Esophagus squamous epithelium (tissue), 5 donors: ENCODE data around the gene TFCP2L1. TPM values are rescaled to one million over a fixed set of nuclear protein-coding genes. Genes with fewer than 3 reads are reported as not detected.

Source experiments
- DNase-seq: peaks from one replicate; lab custom pipeline; 2025; lab: John Stamatoyannopoulos, UW
- H3K27ac ChIP-seq, 4 donors: fragments of 200-600 bp; sonication (generic); one replicate each; pipeline ENCODE4 v1.5.1; 2016 to 2019; ENCODE audit warnings: mild to moderate bottlenecking in 1 of 4
- H3K27me3 ChIP-seq, 4 donors: fragments of 200-600 bp; sonication (generic); 1 replicate in 3 of 4; 2 replicates in 1 of 4; pipeline versions ENCODE4 v1.5.1 to v1.6.0; 2017 to 2021; ENCODE audit warnings: antibody characterized with exemption in 1 of 4
- H3K36me3 ChIP-seq, 3 donors: fragments of 200-600 bp; sonication (generic); one replicate each; pipeline ENCODE4 v1.5.1; 2016 to 2019
- H3K4me1 ChIP-seq, 3 donors: fragments of 200-600 bp; sonication (generic); one replicate each; pipeline ENCODE4 v1.5.1; 2017 to 2019
- H3K4me3 ChIP-seq, 4 donors: fragments of 200-600 bp; sonication (generic); 1 replicate in 3 of 4; 2 replicates in 1 of 4; pipeline ENCODE4 v1.5.1; 2016 to 2019; ENCODE audit warnings: mild to moderate bottlenecking in 2 of 4, moderate library complexity in 1 of 4
- H3K9me3 ChIP-seq, 3 donors: fragments of 200-600 bp; sonication (generic); one replicate each; pipeline ENCODE4 v1.5.1; 2016 to 2019
- POLR2A ChIP-seq, 4 donors: fragments of 450-650 bp; IDR thresholded peaks; one replicate each; pipeline ENCODE4 v1.6.1; 2017; ENCODE audit warnings: antibody characterized with exemption in 4 of 4, mild to moderate bottlenecking in 4 of 4, moderate library complexity in 3 of 4
- WGBS, 2 donors: methylation state at CpG; one replicate each; pipeline ENCODE4 v1.1.5; 2018; 5-methylcytosine and 5-hydroxymethylcytosine counted together
- intact Hi-C: fragments of 100-400 bp; cut with DNase I; formaldehyde crosslinking; loops from one replicate; pipeline ENCODE4 v1.15.0; 2022
- total RNA-seq, 4 donors: library from RNA; depleted of rRNA; stranded (reverse); fragments of >200 nt; gene quantifications; one replicate each; pipeline ENCODE4 v1.1.0, GENCODE V29; 2016
- TF ChIP-seq, protein P1 (sequence below), 6 experiments: fragments of 450-650 bp in 4 of 6; fragments of 200-600 bp in 2 of 6; sonication (generic) in 2 of 6; IDR thresholded peaks; one replicate each; pipeline ENCODE4 v1.5.1; 2016 to 2019; ENCODE audit warnings: antibody characterized with exemption in 6 of 6, mild to moderate bottlenecking in 4 of 6, moderate library complexity in 4 of 6
- donor health status: DM: yes; HTN: yes; CAD: no.

The TFCP2L1 gene
- total RNA-seq, 4 donors from 2014 or later = 17.9 to 39.7 (median 24.0) TPM

- no peaks in the 10 kb centered on the region for H3K4me1 ChIP-seq
- H3K27me3 ChIP-seq = no peaks in the 10 kb centered on the region
- peaks cover 0 to 72% (median 5%) of the 10 kb centered on the region in 3 donors for H3K36me3 ChIP-seq
- no peak for TF ChIP-seq POLR2A (IDR thresholded peaks at IDR 0.05)
- TF ChIP-seq, protein P1, sequence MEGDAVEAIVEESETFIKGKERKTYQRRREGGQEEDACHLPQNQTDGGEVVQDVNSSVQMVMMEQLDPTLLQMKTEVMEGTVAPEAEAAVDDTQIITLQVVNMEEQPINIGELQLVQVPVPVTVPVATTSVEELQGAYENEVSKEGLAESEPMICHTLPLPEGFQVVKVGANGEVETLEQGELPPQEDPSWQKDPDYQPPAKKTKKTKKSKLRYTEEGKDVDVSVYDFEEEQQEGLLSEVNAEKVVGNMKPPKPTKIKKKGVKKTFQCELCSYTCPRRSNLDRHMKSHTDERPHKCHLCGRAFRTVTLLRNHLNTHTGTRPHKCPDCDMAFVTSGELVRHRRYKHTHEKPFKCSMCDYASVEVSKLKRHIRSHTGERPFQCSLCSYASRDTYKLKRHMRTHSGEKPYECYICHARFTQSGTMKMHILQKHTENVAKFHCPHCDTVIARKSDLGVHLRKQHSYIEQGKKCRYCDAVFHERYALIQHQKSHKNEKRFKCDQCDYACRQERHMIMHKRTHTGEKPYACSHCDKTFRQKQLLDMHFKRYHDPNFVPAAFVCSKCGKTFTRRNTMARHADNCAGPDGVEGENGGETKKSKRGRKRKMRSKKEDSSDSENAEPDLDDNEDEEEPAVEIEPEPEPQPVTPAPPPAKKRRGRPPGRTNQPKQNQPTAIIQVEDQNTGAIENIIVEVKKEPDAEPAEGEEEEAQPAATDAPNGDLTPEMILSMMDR (IDR thresholded peaks at IDR 0.05) = no peak
- H3K9me3 ChIP-seq = no peaks in the 10 kb centered on the region
- 27 to 78% methylated on average over 1 of the region's 1 CpG for WGBS, 2 donors
- intact Hi-C loops = no loop called here
- DNase-seq = no peak
- H3K4me3 ChIP-seq = no peak overlapping the region
- no peak overlapping the region for H3K27ac ChIP-seq
These were observed 64.0 kb downstream of the TFCP2L1 start for GRCh38 chr2:121220995-121221394.

DNA sequence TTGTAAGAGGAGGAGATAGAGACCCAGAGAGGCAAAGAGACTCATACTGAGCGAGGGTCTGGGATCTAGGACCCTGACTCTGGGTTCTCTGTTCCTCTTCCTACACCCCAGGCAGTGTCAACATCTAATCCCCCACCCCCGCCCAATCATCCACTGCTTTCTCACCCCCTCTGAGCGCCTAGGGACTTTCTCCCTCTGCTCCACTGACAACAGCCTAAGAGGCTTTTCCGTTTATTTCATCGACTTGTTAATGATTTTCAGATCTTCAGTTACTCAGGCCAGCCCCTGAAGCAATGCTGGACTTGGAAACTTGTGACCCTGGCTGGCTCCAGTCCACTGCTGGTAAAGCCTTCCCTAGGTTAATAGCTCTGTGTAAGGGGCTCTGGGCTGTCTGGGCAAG is 65.1 kb downstream of the TFCP2L1 start:
- Histone ChIP-seq H3K27me3 (no peaks in the 10 kb centered on the region), H3K36me3 (peaks cover 0 to 67% (median 5%) of the 10 kb centered on the region in 3 donors), H3K27ac (no peak overlapping the region), H3K9me3 (no peaks in the 10 kb centered on the region), H3K4me3 (no peak overlapping the region), H3K4me1 (no peaks in the 10 kb centered on the region)
- no peak for TF ChIP-seq POLR2A (IDR thresholded peaks at IDR 0.05)
- TF ChIP-seq, protein P1 (IDR thresholded peaks at IDR 0.05) = no peak
- DNase-seq = no peak
- 80 to 85% methylated on average over 5 of the region's 5 CpGs for WGBS, 2 donors
- intact Hi-C loops = no loop called here

- no peak for TF ChIP-seq POLR2A (IDR thresholded peaks at IDR 0.05)
- TF ChIP-seq, protein P1 (IDR thresholded peaks at IDR 0.05) = no peak
- WGBS, 2 donors = 76 to 92% methylated on average over 3 to 7 of the region's 8 CpGs
These were observed 66.5 kb downstream of the TFCP2L1 start for GRCh38 chr2:121218386-121218938.

DNA sequence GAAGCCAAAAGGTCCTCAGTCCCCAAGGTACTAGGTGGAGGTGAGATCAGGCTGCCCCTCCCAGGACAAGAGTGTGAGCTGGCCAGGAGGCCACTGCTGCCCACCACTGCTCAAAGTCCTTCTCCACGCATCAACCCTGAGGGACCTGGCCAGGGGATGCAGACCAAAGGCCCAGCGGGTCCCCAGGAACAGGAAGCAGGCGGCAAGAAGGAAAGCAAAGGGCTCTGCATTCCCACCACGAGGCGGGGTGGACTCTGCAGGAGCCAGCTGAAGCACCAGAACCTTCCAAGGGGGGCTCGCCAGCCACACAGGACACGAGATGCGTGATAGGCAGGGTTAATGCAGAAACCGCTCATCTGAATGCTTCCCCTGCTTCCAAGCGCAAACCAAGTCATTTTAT is 67.4 kb downstream of the TFCP2L1 start:
- Histone ChIP-seq H3K9me3 (no peaks in the 10 kb centered on the region), H3K36me3 (peaks cover 0 to 45% (median 0%) of the 10 kb centered on the region in 3 donors), H3K4me1 (no peaks in the 10 kb centered on the region), H3K27me3 (no peaks in the 10 kb centered on the region), H3K4me3 (no peak overlapping the region), H3K27ac (no peak overlapping the region)
- DNase-seq = no peak
- TF ChIP-seq, protein P1 (IDR thresholded peaks at IDR 0.05) = no peak
- TF ChIP-seq POLR2A (IDR thresholded peaks at IDR 0.05) = no peak
- 69 to 94% methylated on average over 3 to 6 of the region's 10 CpGs for WGBS, 2 donors
- intact Hi-C loops = no loop called here

More at GRCh38 chr2:121218386-121218938, 66.5 kb downstream of the TFCP2L1 start:
- Histone ChIP-seq H3K36me3 (peaks cover 0 to 53% (median 0%) of the 10 kb centered on the region in 3 donors), H3K27ac (no peak overlapping the region), H3K27me3 (no peaks in the 10 kb centered on the region), H3K4me1 (no peaks in the 10 kb centered on the region), H3K4me3 (no peak overlapping the region), H3K9me3 (no peaks in the 10 kb centered on the region)
- intact Hi-C loops = no loop called here
- no peak for DNase-seq

- TF ChIP-seq POLR2A (IDR thresholded peaks at IDR 0.05) = no peak
- TF ChIP-seq, protein P1 (IDR thresholded peaks at IDR 0.05) = no peak
- no peak overlapping the region for H3K4me3 ChIP-seq
- H3K4me1 ChIP-seq = peaks cover 9 to 22% (median 11%) of the 10 kb centered on the region in 3 donors
- no peaks in the 10 kb centered on the region for H3K27me3 ChIP-seq
- no peaks in the 10 kb centered on the region for H3K9me3 ChIP-seq
- peaks cover 0 to 26% (median 0%) of the 10 kb centered on the region in 3 donors for H3K36me3 ChIP-seq
- no peak overlapping the region for H3K27ac ChIP-seq
- 91 to 92% methylated on average over 9 to 10 of the region's 10 CpGs for WGBS, 2 donors
- intact Hi-C loops = no loop called here
- no peak for DNase-seq
These were observed 70.7 kb downstream of the TFCP2L1 start for GRCh38 chr2:121214296-121214695.
